ENCODE measurements around the gene ZNF277. TPM values are rescaled to one million over a fixed set of nuclear protein-coding genes. Genes with fewer than 3 reads are reported as not detected.

The ZNF277 gene
- total RNA-seq, 4 donors from 2014 or later: 17.1 to 38.4 (median 29.5) TPM

DNA sequence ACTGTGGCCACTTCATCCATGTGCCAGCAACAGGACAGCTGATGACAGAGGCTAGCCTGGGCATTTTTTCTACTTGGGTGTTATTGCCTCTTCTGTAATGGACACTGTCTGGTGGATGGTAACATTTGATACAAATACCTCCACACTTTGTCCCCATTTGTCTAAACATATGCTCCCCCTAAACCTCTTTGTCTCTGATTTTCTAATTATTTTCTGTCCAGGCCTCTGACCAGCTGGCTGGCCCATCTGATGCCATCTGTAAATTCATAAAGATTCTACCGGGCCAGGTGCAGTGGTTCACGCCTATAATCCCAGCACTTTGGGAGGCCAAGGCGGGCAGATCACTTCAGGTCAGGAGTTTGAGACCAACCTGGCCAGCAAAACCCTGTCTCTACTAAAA, 159.1 kb downstream of the ZNF277 start:
- no peaks in the 10 kb centered on the region for H3K4me1 ChIP-seq
- H3K27me3 ChIP-seq: no peaks in the 10 kb centered on the region
- no peaks in the 10 kb centered on the region for H3K36me3 ChIP-seq
- H3K27ac ChIP-seq: no peak overlapping the region
- ATAC-seq: no peak
- no peaks in the 10 kb centered on the region for H3K9me3 ChIP-seq
- H3K4me3 ChIP-seq: no peak overlapping the region
- TF ChIP-seq POLR2AphosphoS5 (IDR thresholded peaks at IDR 0.05) (no peak), EP300 (IDR thresholded peaks at IDR 0.05) (no peak), CTCF (IDR thresholded peaks at IDR 0.05) (no peak), POLR2A (IDR thresholded peaks at IDR 0.05) (no peak)
- 93% methylated on average over 2 of the region's 3 CpGs; no CpG with 5 or more reads in 1 of the 2 donors for WGBS, 2 donors (ENCODE audit: low coverage in 1 of 2)

GRCh38 chr7:112366886-112367285, 160.4 kb downstream of the ZNF277 start:
- no peaks in the 10 kb centered on the region for H3K9me3 ChIP-seq
- no peaks in the 10 kb centered on the region for H3K27me3 ChIP-seq
- no peaks in the 10 kb centered on the region for H3K36me3 ChIP-seq
- H3K27ac ChIP-seq: no peak overlapping the region
- WGBS, 2 donors (ENCODE audit: low coverage in 1 of 2): 100% methylated on average over 1 of the region's 1 CpG
- H3K4me1 ChIP-seq: no peaks in the 10 kb centered on the region
- TF ChIP-seq CTCF (IDR thresholded peaks at IDR 0.05) (no peak), POLR2A (IDR thresholded peaks at IDR 0.05) (no peak), EP300 (IDR thresholded peaks at IDR 0.05) (no peak)
- no peak overlapping the region for H3K4me3 ChIP-seq
- ATAC-seq: no peak

- Histone ChIP-seq H3K36me3 (no peaks in the 10 kb centered on the region), H3K27me3 (no peaks in the 10 kb centered on the region), H3K4me1 (no peaks in the 10 kb centered on the region), H3K9me3 (no peaks in the 10 kb centered on the region), H3K27ac (no peak overlapping the region), H3K4me3 (no peak overlapping the region)
- TF ChIP-seq POLR2AphosphoS5 (IDR thresholded peaks at IDR 0.05) (no peak), POLR2A (IDR thresholded peaks at IDR 0.05) (no peak), EP300 (IDR thresholded peaks at IDR 0.05) (no peak), CTCF (IDR thresholded peaks at IDR 0.05) (no peak)
- 10 to 56% methylated on average over 2 of the region's 2 CpGs for WGBS, 2 donors (ENCODE audit: low coverage in 1 of 2)
- ATAC-seq: no peak
These were observed 163.9 kb downstream of the ZNF277 start for GRCh38 chr7:112370436-112370835.

DNA sequence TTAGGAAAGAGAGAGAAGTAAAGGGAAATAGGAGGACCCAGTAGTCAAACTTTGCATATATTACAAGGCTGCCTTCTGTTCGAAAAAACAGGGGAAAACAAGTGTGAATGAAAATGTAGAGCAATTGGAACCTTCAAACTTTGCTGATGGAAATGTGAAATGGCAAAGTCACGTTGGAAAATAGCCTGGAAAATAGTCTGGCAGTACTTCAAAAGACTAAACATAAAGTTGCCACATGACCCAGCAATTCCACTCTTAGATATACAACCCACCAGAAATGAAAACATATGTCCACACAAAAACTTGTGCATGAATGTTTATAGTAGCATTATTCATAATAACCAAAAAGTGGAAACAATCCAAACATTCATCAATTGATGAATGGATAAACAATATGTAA, 165.2 kb downstream of the ZNF277 start:
- WGBS, 2 donors (ENCODE audit: low coverage in 1 of 2): 34 to 42% methylated on average over 2 of the region's 2 CpGs
- H3K36me3 ChIP-seq: no peaks in the 10 kb centered on the region
- H3K9me3 ChIP-seq: no peaks in the 10 kb centered on the region
- no peak for ATAC-seq
- H3K4me3 ChIP-seq: no peak overlapping the region
- H3K4me1 ChIP-seq: no peaks in the 10 kb centered on the region
- TF ChIP-seq CTCF (IDR thresholded peaks at IDR 0.05): no peak
- H3K27ac ChIP-seq: no peak overlapping the region
- H3K27me3 ChIP-seq: no peaks in the 10 kb centered on the region

- Histone ChIP-seq H3K4me3 (no peak overlapping the region), H3K4me1 (no peaks in the 10 kb centered on the region), H3K36me3 (no peaks in the 10 kb centered on the region), H3K27ac (no peak overlapping the region), H3K9me3 (no peaks in the 10 kb centered on the region), H3K27me3 (no peaks in the 10 kb centered on the region)
- TF ChIP-seq POLR2A (IDR thresholded peaks at IDR 0.05) (no peak), CTCF (IDR thresholded peaks at IDR 0.05) (no peak), EP300 (IDR thresholded peaks at IDR 0.05) (no peak), POLR2AphosphoS5 (IDR thresholded peaks at IDR 0.05) (no peak)
- 21 to 32% methylated on average over 1 of the region's 1 CpG for WGBS, 2 donors (ENCODE audit: low coverage in 1 of 2)
- ATAC-seq: no peak
These were observed 165.6 kb downstream of the ZNF277 start for GRCh38 chr7:112372101-112372500.
